ENCODE results near the gene POLR2M.

DNA sequence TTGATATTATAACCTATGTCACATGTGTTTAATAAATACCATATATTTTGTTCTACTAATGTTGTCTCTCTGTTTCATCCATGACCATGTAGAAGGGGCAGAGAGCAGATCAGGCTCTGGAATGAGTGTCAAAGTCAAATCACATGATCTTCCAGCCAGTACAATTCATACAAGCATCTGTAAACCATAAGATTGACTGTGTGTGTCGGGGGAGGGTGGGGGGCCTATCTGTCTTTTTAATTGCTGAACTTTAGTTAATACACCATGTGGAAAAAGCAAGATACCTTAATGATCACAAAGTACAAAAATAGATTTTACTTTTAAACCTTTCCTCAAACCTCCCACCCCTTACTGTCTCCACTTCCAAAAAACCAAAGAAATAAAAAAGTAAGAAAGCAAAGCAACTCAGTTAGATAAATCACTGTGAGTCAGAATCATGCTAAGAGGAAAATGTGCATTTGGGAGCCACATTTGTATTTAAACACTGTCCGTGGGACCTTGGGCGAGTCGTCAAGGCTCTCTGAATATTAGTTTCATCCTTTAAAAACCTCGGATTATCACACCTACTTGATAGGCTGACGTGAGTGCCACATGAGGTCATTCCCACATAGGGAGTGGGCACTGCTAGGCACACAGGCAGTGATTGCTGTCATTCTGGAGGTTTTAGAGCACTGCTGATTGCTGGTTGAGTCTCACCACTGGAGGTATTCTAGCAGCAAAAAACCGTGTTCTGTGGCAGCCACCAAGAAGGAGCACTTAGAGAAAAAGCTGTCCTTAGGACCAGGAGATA lies 21.0 kb upstream of the POLR2M start:
- TF ChIP-seq, protein P1, sequence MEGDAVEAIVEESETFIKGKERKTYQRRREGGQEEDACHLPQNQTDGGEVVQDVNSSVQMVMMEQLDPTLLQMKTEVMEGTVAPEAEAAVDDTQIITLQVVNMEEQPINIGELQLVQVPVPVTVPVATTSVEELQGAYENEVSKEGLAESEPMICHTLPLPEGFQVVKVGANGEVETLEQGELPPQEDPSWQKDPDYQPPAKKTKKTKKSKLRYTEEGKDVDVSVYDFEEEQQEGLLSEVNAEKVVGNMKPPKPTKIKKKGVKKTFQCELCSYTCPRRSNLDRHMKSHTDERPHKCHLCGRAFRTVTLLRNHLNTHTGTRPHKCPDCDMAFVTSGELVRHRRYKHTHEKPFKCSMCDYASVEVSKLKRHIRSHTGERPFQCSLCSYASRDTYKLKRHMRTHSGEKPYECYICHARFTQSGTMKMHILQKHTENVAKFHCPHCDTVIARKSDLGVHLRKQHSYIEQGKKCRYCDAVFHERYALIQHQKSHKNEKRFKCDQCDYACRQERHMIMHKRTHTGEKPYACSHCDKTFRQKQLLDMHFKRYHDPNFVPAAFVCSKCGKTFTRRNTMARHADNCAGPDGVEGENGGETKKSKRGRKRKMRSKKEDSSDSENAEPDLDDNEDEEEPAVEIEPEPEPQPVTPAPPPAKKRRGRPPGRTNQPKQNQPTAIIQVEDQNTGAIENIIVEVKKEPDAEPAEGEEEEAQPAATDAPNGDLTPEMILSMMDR (IDR thresholded peaks at IDR 0.05; ENCODE audit: low read depth, low read length): no peak
- TF ChIP-seq POLR2A (IDR thresholded peaks at IDR 0.05; ENCODE audit: extremely low read depth, insufficient read length): no peak

Data from NB4 (cell line).